Ishikawa (cell line): ENCODE results near the gene GPR61.

ENCODE experiments used
- CREB1 ChIP-seq: IDR thresholded peaks from 2 replicates; pipeline ENCODE4 v1.6.1; 2012; ENCODE audit warnings: low read depth
- EGR1 ChIP-seq: IDR thresholded peaks from 2 replicates; pipeline ENCODE4 v1.6.1; 2012
- EP300 ChIP-seq: IDR thresholded peaks from 2 replicates; pipeline ENCODE4 v1.6.1; 2012; ENCODE audit warnings: borderline replicate concordance
- MAX ChIP-seq: IDR thresholded peaks from 2 replicates; pipeline ENCODE4 v1.6.1; 2012
- NFIC ChIP-seq: IDR thresholded peaks from 2 replicates; pipeline ENCODE4 v1.6.1; 2012
- RAD21 ChIP-seq: IDR thresholded peaks from 2 replicates; pipeline ENCODE4 v1.6.1; 2012; ENCODE audit warnings: low read depth
- TEAD4 ChIP-seq: IDR thresholded peaks from 2 replicates; pipeline ENCODE4 v1.6.1; 2012
- USF1 ChIP-seq: IDR thresholded peaks from 2 replicates; pipeline ENCODE4 v1.6.1; 2012
- YY1 ChIP-seq: IDR thresholded peaks from 2 replicates; pipeline ENCODE4 v1.6.1; 2012; ENCODE audit warnings: low read depth
- TF ChIP-seq, protein P1 (sequence below): IDR thresholded peaks from 2 replicates; pipeline ENCODE4 v1.6.1; 2012; ENCODE audit warnings: low read depth, mild to moderate bottlenecking

DNA sequence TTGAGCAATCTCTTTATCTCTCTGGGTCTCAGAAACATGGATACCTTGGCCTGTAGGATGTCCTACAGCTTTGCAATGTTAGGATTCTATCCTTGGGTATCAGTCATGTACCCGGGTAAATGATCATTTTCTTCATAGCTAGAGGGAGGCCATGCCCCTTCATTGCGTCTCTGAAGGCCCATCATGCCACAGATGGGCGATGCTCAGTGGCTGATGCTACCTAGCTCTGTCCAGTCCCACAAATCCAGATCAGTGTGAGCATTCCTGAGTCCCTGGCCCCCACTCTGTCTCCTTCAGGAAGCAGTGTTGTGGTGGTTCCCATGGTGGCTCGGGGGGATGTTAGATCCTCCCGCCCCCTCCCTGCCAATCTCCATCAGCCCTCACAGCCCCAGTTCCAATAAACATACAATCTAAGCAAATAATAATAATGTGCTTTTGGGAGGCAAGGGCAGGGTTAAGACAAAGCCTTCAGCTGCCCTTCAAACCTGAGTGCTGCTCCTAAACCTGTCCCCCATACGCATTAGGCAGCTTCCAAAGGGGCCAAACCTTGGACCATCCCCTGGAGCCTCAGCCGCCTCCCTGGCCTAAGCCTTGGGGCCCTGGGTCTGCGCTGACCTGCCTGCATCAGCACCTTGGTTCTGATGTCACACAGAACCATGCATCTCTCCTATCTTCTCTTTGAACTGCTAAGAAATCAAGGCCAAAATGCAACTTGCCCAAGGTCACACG, 681 bp upstream of the GPR61 start:
- TF ChIP-seq, protein P1, sequence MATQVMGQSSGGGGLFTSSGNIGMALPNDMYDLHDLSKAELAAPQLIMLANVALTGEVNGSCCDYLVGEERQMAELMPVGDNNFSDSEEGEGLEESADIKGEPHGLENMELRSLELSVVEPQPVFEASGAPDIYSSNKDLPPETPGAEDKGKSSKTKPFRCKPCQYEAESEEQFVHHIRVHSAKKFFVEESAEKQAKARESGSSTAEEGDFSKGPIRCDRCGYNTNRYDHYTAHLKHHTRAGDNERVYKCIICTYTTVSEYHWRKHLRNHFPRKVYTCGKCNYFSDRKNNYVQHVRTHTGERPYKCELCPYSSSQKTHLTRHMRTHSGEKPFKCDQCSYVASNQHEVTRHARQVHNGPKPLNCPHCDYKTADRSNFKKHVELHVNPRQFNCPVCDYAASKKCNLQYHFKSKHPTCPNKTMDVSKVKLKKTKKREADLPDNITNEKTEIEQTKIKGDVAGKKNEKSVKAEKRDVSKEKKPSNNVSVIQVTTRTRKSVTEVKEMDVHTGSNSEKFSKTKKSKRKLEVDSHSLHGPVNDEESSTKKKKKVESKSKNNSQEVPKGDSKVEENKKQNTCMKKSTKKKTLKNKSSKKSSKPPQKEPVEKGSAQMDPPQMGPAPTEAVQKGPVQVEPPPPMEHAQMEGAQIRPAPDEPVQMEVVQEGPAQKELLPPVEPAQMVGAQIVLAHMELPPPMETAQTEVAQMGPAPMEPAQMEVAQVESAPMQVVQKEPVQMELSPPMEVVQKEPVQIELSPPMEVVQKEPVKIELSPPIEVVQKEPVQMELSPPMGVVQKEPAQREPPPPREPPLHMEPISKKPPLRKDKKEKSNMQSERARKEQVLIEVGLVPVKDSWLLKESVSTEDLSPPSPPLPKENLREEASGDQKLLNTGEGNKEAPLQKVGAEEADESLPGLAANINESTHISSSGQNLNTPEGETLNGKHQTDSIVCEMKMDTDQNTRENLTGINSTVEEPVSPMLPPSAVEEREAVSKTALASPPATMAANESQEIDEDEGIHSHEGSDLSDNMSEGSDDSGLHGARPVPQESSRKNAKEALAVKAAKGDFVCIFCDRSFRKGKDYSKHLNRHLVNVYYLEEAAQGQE: no peak
- TF ChIP-seq YY1 (no peak), TEAD4 (no peak), USF1 (no peak), RAD21 (no peak), EP300 (no peak), EGR1 (no peak), CREB1 (no peak), NFIC (no peak), MAX (no peak)
